ENCODE data around the gene CCT6B.

CCT6B gene

DNA sequence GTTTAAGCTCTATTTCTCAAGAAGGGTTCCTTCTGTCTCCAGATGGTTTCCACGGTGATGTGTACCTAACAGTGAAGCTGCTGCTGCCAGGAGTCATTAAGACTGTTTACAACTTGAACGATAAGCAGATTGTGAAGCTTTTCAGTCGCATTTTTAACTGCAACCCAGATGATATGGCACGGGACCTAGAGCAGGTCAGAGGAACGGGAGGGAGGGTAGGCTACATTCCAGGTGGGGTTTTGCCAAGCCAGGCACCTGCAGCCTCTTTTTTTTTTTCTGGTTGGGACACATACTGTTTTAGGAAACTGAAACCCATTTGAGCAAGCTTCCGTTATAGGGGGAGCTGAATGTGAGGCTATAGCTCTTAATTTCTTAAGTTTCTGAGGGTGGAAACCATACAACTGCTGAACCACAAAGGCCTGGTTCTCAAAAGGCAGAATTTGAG is 29.7 kb upstream of the CCT6B start:
- TF ChIP-seq GATA3 (IDR thresholded peaks at IDR 0.05; ENCODE audit: low read depth, low read length) (no peak), GATA2 (IDR thresholded peaks at IDR 0.05; ENCODE audit: low read depth, low read length) (no peak)

DNA sequence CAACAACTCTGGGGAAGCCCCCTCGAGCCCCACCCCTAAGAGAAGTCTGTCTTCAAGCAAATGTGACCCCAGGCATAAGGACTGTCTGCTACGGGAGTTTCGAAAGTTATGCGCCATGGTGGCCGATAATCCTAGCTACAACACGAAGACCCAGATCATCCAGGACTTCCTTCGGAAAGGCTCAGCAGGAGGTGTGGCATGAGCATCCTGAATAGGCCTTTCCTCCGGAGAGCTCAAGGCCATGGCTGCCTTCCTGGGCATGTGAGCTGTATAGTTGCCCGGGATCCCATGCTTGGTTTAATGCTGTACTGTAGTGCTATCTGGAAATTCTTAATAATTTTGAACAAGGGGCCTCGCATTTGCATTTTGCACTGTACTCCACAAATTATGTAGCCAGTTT is 28.2 kb upstream of the CCT6B start:
- TF ChIP-seq GATA3 (IDR thresholded peaks at IDR 0.05; ENCODE audit: low read depth, low read length) (no peak), GATA2 (IDR thresholded peaks at IDR 0.05; ENCODE audit: low read depth, low read length) (no peak)

DNA sequence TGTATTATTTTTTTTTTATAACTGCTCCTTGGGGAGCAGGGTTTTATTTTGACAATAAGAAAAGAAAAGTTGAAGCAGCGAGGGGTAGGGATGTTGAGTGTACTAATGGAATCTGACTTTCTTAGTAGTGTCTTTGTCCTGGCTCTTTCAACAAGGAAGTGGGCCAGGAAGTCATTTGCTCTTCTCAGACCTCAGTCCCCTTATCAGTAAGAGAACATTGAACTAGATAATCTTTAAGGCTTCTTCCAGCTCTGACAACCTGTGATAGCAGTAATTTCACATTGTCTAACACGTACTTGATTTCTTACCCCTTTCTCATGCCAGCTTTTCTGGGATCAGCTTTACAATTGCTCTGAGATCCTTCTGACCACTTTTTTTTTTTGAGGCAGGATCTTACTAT is 27.4 kb upstream of the CCT6B start:
- TF ChIP-seq GATA2 (IDR thresholded peaks at IDR 0.05; ENCODE audit: low read depth, low read length) (no peak), GATA3 (IDR thresholded peaks at IDR 0.05; ENCODE audit: low read depth, low read length) (no peak)

- TF ChIP-seq GATA2 (IDR thresholded peaks at IDR 0.05; ENCODE audit: low read depth, low read length) (no peak), GATA3 (IDR thresholded peaks at IDR 0.05; ENCODE audit: low read depth, low read length) (no peak)
Observed at GRCh38 chr17:34987232-34987631, 26.0 kb upstream of the CCT6B start.

- TF ChIP-seq GATA3 (IDR thresholded peaks at IDR 0.05; ENCODE audit: low read depth, low read length) (no peak), GATA2 (IDR thresholded peaks at IDR 0.05; ENCODE audit: low read depth, low read length) (0 out of 2 replicates have a peak, but pooled peaks have one; percentile 18)
Observed at GRCh38 chr17:34981538-34982241, 20.4 kb upstream of the CCT6B start.

GRCh38 chr17:34980681-34981537 is 19.6 kb upstream of the CCT6B start:
- no peak for TF ChIP-seq GATA3 (IDR thresholded peaks at IDR 0.05; ENCODE audit: low read depth, low read length)
- TF ChIP-seq GATA2 (IDR thresholded peaks at IDR 0.05; ENCODE audit: low read depth, low read length): no peak

DNA sequence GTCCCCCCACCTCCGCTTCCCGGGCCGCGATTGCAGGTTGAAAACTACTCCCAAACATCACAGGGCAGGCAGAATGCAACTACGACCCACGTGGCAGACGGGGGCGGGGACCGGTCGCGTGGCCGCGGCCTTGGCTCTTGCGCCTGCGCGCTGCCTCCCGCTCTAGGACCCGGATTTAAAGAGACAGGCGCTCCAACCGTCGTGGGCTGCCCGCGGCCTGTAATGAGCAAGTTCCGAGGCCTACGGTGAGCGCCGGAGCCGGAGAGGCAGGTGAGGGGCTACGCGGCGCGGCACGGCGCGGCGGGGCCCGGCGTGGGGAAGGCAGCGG is 19.1 kb upstream of the CCT6B start, which contains the start of gene LIG3:
LIG3 (plus strand) TSS at position 160 of the 328 bp plus-strand sequence. CDS start 2,494 bp downstream, outside the sequence.
- no peak for TF ChIP-seq GATA2 (IDR thresholded peaks at IDR 0.05; ENCODE audit: low read depth, low read length)
- TF ChIP-seq GATA3 (IDR thresholded peaks at IDR 0.05; ENCODE audit: low read depth, low read length): no peak

DNA sequence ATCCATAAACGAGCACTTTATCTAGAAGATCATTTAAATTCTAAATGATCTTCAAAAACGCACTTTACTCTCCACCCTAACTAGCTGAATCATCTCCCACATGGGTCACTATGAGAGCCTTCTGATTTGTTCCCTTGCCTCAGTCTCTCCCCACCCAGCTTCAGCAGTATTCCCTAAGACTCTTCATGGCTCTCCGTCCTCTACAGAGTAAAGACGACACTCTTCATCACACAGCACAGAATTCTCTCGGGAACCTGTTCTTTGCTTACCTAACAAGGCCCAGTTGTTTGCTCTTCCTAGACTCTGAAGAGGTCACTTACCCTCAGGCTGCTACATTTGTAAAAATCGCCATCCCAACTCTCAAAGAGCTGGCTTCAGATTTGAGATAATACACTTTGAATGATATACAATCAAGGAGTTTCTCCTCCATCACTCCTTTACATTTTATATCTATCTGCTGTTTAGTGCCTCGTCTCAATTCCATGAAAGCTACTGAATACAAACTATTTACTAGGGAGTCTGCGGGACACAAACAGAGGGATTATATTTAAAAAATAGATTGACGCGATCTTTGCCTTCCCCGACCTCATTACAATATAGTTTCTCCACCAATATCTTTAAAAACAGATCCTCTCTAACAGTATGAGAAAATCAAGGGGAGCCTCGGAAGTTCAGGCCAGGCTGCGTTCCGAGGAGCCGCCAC is 18.5 kb upstream of the CCT6B start:
- TF ChIP-seq GATA3 (IDR thresholded peaks at IDR 0.05; ENCODE audit: low read depth, low read length) (no peak), GATA2 (IDR thresholded peaks at IDR 0.05; ENCODE audit: low read depth, low read length) (no peak; the same call in 1 of the 2 replicates)

GRCh38 chr17:34979153-34979552 is 17.9 kb upstream of the CCT6B start:
- no peak for TF ChIP-seq GATA2 (IDR thresholded peaks at IDR 0.05; ENCODE audit: low read depth, low read length)
- no peak for TF ChIP-seq GATA3 (IDR thresholded peaks at IDR 0.05; ENCODE audit: low read depth, low read length)

- peak; percentile 9; the same call in 1 of the 2 replicates for TF ChIP-seq GATA2 (IDR thresholded peaks at IDR 0.05; ENCODE audit: low read depth, low read length)
- TF ChIP-seq GATA3 (IDR thresholded peaks at IDR 0.05; ENCODE audit: low read depth, low read length): no peak
Observed at GRCh38 chr17:34974794-34975785, 13.8 kb upstream of the CCT6B start.

- TF ChIP-seq GATA3 (IDR thresholded peaks at IDR 0.05; ENCODE audit: low read depth, low read length) (no peak), GATA2 (IDR thresholded peaks at IDR 0.05; ENCODE audit: low read depth, low read length) (no peak)
Observed at GRCh38 chr17:34974179-34974578, 12.9 kb upstream of the CCT6B start.

DNA sequence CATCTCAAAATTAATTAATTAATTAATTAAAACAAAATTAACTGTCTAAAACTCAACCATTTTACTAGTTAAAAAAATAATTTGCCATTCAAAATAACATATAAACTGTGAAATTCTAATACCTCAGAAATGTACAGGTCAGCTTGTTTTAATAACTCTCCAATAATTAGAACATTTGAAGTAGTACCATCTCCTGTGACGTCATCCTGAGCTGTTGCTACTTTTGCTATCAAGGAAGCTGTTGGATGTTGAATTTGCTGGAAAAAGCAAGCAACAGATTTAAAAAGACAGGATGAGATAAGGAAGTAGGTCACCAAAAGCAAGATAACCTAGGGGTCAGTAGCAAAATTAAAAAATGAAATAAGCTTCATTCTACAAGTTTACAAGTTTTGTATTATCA is 2.8 kb downstream of the CCT6B start:
- TF ChIP-seq GATA2 (IDR thresholded peaks at IDR 0.05; ENCODE audit: low read depth, low read length) (no peak), GATA3 (IDR thresholded peaks at IDR 0.05; ENCODE audit: low read depth, low read length) (no peak)

- TF ChIP-seq GATA3 (IDR thresholded peaks at IDR 0.05; ENCODE audit: low read depth, low read length) (no peak), GATA2 (IDR thresholded peaks at IDR 0.05; ENCODE audit: low read depth, low read length) (no peak)
Observed at GRCh38 chr17:34930283-34930682, 31.0 kb downstream of the CCT6B start.

Measured in SH-SY5Y (cell line).